B cell (primary cell): Measurements from ENCODE around the gene ART5. TPM values are rescaled to one million over a fixed set of nuclear protein-coding genes. Genes with fewer than 3 reads are reported as not detected.

ENCODE experiments used
- ATAC-seq: fragments of 200-7000 bp; cut with Tn5 transposase; one replicate; pipeline ENCODE4 v1.10.0; 2021; ENCODE audit warnings: low read depth, mild to moderate bottlenecking, moderate number of reproducible peaks, moderate library complexity
- CTCF ChIA-PET: fragments of 350-600 bp; sonication (Branson Sonifier 250); formaldehyde crosslinking; loops from one replicate; lab custom pipeline; 2021; ENCODE audit warnings: antibody characterized with exemption, inconsistent platforms; lab: Charles Lee
- POLR2A ChIA-PET: fragments of 350-600 bp; sonication (Branson Sonifier 250); formaldehyde crosslinking; loops from one replicate; lab custom pipeline; 2021; ENCODE audit warnings: antibody characterized with exemption; lab: Charles Lee
- DNase-seq: peaks from one replicate; pipeline ENCODE4 v3.0.0; 2013
- H2AFZ ChIP-seq: 2 replicates; pipeline ENCODE4 v1.6.1; 2012; ENCODE audit warnings: mild to moderate bottlenecking, low read depth, low read length; ENCODE audit not compliant: insufficient read depth, poor library complexity, severe bottlenecking
- H3K27ac ChIP-seq, 2 donors: 1 replicate in 1 of 2; 2 replicates in 1 of 2; pipeline ENCODE4 v1.5.1; 2012 to 2013; ENCODE audit warnings: low read length in 2 of 2, mild to moderate bottlenecking in 2 of 2, moderate library complexity in 1 of 2
- H3K27me3 ChIP-seq, 4 experiments: fragments of 200-600 bp in 1 of 4; sonication (generic) in 1 of 4; replicated peaks in 1 of 4; 1 replicate in 2 of 4; 2 replicates in 2 of 4; pipeline versions ENCODE4 v1.6.1 to v1.7.0; 2013 to 2016; ENCODE audit warnings: low read length in 3 of 4, mild to moderate bottlenecking in 2 of 4, mixed read lengths in 1 of 4, moderate library complexity in 1 of 4; ENCODE audit not compliant: insufficient read depth in 4 of 4, control insufficient read depth in 3 of 4; ENCODE audit errors: control extremely low read depth in 1 of 4
- H3K36me3 ChIP-seq, 2 experiments: replicated peaks in 1 of 2; 1 replicate in 1 of 2; 2 replicates in 1 of 2; pipeline versions ENCODE4 v1.6.1 to v1.7.1; 2013; ENCODE audit warnings: low read length in 1 of 2; ENCODE audit not compliant: insufficient read depth in 2 of 2, control insufficient read depth in 1 of 2; ENCODE audit errors: control extremely low read depth in 1 of 2, extremely low read depth in 1 of 2
- H3K4me1 ChIP-seq, 2 donors: fragments of 200-600 bp in 1 of 2; sonication (generic) in 1 of 2; 1 replicate in 1 of 2; 2 replicates in 1 of 2; pipeline versions ENCODE4 v1.5.1 to v1.6.1; 2013 to 2017; ENCODE audit warnings: low read length in 2 of 2; ENCODE audit not compliant: control insufficient read depth in 2 of 2, insufficient read depth in 2 of 2
- H3K4me2 ChIP-seq: replicated peaks from 2 replicates; pipeline ENCODE3; 2012; ENCODE audit warnings: mild to moderate bottlenecking, low read depth, low read length; ENCODE audit not compliant: poor library complexity, severe bottlenecking
- H3K4me3 ChIP-seq, 5 experiments: fragments of 200-600 bp in 1 of 5; sonication (generic) in 1 of 5; 1 replicate in 3 of 5; 2 replicates in 2 of 5; pipeline versions ENCODE4 v1.5.1 to v1.7.0; 2011 to 2016; ENCODE audit warnings: low read length in 4 of 5, mild to moderate bottlenecking in 4 of 5, low read depth in 2 of 5, control low read depth in 1 of 5, moderate library complexity in 1 of 5; ENCODE audit not compliant: insufficient read depth in 1 of 5; ENCODE audit errors: control extremely low read depth in 1 of 5, extremely low read depth in 1 of 5
- H3K79me2 ChIP-seq: fragments of 200-600 bp; sonication (generic); one replicate; pipeline ENCODE4 v1.6.0; 2016; ENCODE audit warnings: low read length; ENCODE audit not compliant: control insufficient read depth, insufficient read depth
- H3K9ac ChIP-seq: fragments of 200-600 bp; sonication (generic); 2 replicates; pipeline ENCODE4 v1.6.1; 2017; ENCODE audit warnings: mild to moderate bottlenecking, low read length, moderate library complexity
- H3K9me3 ChIP-seq, 3 donors: one replicate each; pipeline versions ENCODE4 v1.6.1 to v1.7.1; 2013; ENCODE audit warnings: low read length in 2 of 3; ENCODE audit not compliant: control insufficient read depth in 2 of 3, insufficient read depth in 1 of 3; ENCODE audit errors: control extremely low read depth in 1 of 3
- H4K20me1 ChIP-seq: 2 replicates; pipeline ENCODE4 v1.6.0; 2012; ENCODE audit warnings: mild to moderate bottlenecking, low read length; ENCODE audit not compliant: insufficient read depth, control insufficient read depth, poor library complexity, severe bottlenecking
- H3K27ac Mint-ChIP-seq: one replicate; pipeline ENCODE4 v1.8.0; 2021; ENCODE audit warnings: mixed read lengths
- H3K27me3 Mint-ChIP-seq: one replicate; pipeline ENCODE4 v1.8.0; 2021; ENCODE audit warnings: mixed read lengths
- H3K4me1 Mint-ChIP-seq: one replicate; pipeline ENCODE4 v1.8.0; 2021; ENCODE audit warnings: mixed read lengths
- H3K4me3 Mint-ChIP-seq: one replicate; pipeline ENCODE4 v1.8.0; 2021; ENCODE audit warnings: mixed read lengths
- H3K9me3 Mint-ChIP-seq: one replicate; pipeline ENCODE4 v1.8.0; 2022; ENCODE audit warnings: mixed read lengths; ENCODE audit not compliant: insufficient read depth
- EZH2 ChIP-seq: IDR thresholded peaks from 2 replicates; pipeline ENCODE4 v1.6.1; 2012; ENCODE audit warnings: borderline replicate concordance, low read depth, mild to moderate bottlenecking, moderate library complexity, low read length; ENCODE audit not compliant: insufficient read depth, poor library complexity, severe bottlenecking
- WGBS: methylation state at CpG from one replicate; pipeline ENCODE4 v1.1.5; 2013; ENCODE audit warnings: missing lambda C conversion rate; ENCODE audit not compliant: insufficient coverage; 5-methylcytosine and 5-hydroxymethylcytosine counted together
- intact Hi-C: fragments of 100-400 bp; cut with micrococcal nuclease; formaldehyde crosslinking; loops from one replicate; pipeline ENCODE4 v1.10.0; 2022
- polyA plus RNA-seq: library from polyadenylated mRNA; depleted of rRNA; stranded (reverse); fragments of >200 nt; gene quantifications from 2 replicates; pipeline ENCODE4 v1.2.3, GENCODE V29; 2012
- total RNA-seq, 2 donors: library from RNA; stranded (reverse); fragments of 120-200 nt in 1 of 2; gene quantifications; 1 replicate in 1 of 2; 2 replicates in 1 of 2; pipeline versions ENCODE4 v1.2.3 to v1.2.4, GENCODE V29; 2013 to 2022
- TF ChIP-seq, protein P1 (sequence below): fragments of 200-600 bp; IDR thresholded peaks from one replicate; pipeline ENCODE4 v1.8.0; 2022; ENCODE audit warnings: antibody characterized with exemption, mild to moderate bottlenecking

The ART5 gene
- total and polyA plus RNA-seq, 2 donors (not counting 1 experiment from before 2014, with no cell fraction given), result not detected

GRCh38 chr11:3609416-3610265, 32.2 kb downstream of the ART5 start:
- CTCF ChIA-PET, result interaction anchor here (0.9 kb wide), 1 partner anchor 12 kb away, joined by 3 read pairs; no protein-coding TSS in a partner anchor

GRCh38 chr11:3605771-3606203, 36.0 kb downstream of the ART5 start:
- Mint-ChIP-seq H3K27me3 (peaks cover 3% of the 10 kb centered on the region), H3K4me1 (no peaks in the 10 kb centered on the region), H3K27ac (no peak overlapping the region), H3K9me3 (no peaks in the 10 kb centered on the region), H3K4me3 (no peak overlapping the region)
- intact Hi-C loops, result no loop called here
- Histone ChIP-seq H3K79me2 (no peaks in the 10 kb centered on the region), H3K4me3 (no peak overlapping the region), H3K9me3 (no peaks in the 10 kb centered on the region), H3K27ac (no peak overlapping the region), H3K27me3 (no peaks in the 10 kb centered on the region), H3K36me3 (no peaks in the 10 kb centered on the region), H3K9ac (no peak overlapping the region), H3K4me1 (no peaks in the 10 kb centered on the region), H3K4me2 (no peak overlapping the region), H2AFZ (no peak overlapping the region), H4K20me1 (no peaks in the 10 kb centered on the region)
- POLR2A ChIA-PET, result no interaction called here
- ATAC-seq (no peak), DNase-seq (no peak)
- CTCF ChIA-PET, result no interaction called here
- 93% methylated on average over 2 of the region's 5 CpGs for WGBS
- TF ChIP-seq, protein P1, sequence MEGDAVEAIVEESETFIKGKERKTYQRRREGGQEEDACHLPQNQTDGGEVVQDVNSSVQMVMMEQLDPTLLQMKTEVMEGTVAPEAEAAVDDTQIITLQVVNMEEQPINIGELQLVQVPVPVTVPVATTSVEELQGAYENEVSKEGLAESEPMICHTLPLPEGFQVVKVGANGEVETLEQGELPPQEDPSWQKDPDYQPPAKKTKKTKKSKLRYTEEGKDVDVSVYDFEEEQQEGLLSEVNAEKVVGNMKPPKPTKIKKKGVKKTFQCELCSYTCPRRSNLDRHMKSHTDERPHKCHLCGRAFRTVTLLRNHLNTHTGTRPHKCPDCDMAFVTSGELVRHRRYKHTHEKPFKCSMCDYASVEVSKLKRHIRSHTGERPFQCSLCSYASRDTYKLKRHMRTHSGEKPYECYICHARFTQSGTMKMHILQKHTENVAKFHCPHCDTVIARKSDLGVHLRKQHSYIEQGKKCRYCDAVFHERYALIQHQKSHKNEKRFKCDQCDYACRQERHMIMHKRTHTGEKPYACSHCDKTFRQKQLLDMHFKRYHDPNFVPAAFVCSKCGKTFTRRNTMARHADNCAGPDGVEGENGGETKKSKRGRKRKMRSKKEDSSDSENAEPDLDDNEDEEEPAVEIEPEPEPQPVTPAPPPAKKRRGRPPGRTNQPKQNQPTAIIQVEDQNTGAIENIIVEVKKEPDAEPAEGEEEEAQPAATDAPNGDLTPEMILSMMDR, result no peak
- TF ChIP-seq EZH2, result no peak

More at GRCh38 chr11:3609416-3610265, 32.2 kb downstream of the ART5 start:
- H3K27me3 ChIP-seq, result no peaks in the 10 kb centered on the region
- peaks cover 0 to 5% (median 3%) of the 10 kb centered on the region in 3 donors for H3K9me3 ChIP-seq
- no peak overlapping the region for H3K4me2 ChIP-seq
- peak; percentile 42 for ATAC-seq
- 35% methylated on average over 3 of the region's 7 CpGs for WGBS
- H3K36me3 ChIP-seq, result no peaks in the 10 kb centered on the region
- Mint-ChIP-seq H3K4me3 (no peak overlapping the region), H3K9me3 (peaks cover 6% of the 10 kb centered on the region), H3K27ac (no peak overlapping the region), H3K4me1 (peaks cover 9% of the 10 kb centered on the region), H3K27me3 (peaks cover 3% of the 10 kb centered on the region)
- no peak for TF ChIP-seq EZH2
- TF ChIP-seq, protein P1, result peak; percentile 94
- no peaks in the 10 kb centered on the region for H4K20me1 ChIP-seq
- H3K79me2 ChIP-seq, result no peaks in the 10 kb centered on the region
- no peak overlapping the region for H3K4me3 ChIP-seq
- DNase-seq, result peak; percentile 48
- H3K9ac ChIP-seq, result no peak overlapping the region
- no peak overlapping the region for H3K27ac ChIP-seq
- H2AFZ ChIP-seq, result no peak overlapping the region
- POLR2A ChIA-PET, result no interaction called here
- intact Hi-C loops, result no loop called here
- peaks cover 9 to 10% of the 10 kb centered on the region in 2 donors for H3K4me1 ChIP-seq
